ENCODE results near the gene GLI3.

- TF ChIP-seq CTCF (IDR thresholded peaks at IDR 0.05) (no peak), ZFX (IDR thresholded peaks at IDR 0.05; ENCODE audit: borderline replicate concordance) (no peak)
These were observed 19.5 kb downstream of the GLI3 start for GRCh38 chr7:42217548-42217947.

Data from 22Rv1 (cell line).